Astrocyte (in vitro differentiated cells and primary cell): Measurements from ENCODE around the gene NUP205.

Experiments used
- CTCF ChIP-seq: IDR thresholded peaks from 2 replicates; pipeline ENCODE4 v1.5.1; 2011; ENCODE audit warnings: low read depth, mild to moderate bottlenecking, inconsistent platforms, low read length, moderate library complexity; ENCODE audit not compliant: insufficient read depth
- EZH2 ChIP-seq: IDR thresholded peaks from 2 replicates; pipeline ENCODE4 v1.6.1; 2012; ENCODE audit warnings: mild to moderate bottlenecking, low read length, inconsistent platforms; ENCODE audit not compliant: insufficient read depth

GRCh38 chr7:135666156-135666555 lies 108.4 kb downstream of the NUP205 start:
- TF ChIP-seq CTCF (no peak), EZH2 (no peak)
